ENCODE data around the gene SEC63.
A peak's percentile ranks its signal among the peaks of the same experiment; 100 is the strongest.
"Not testable (repeated sequence)": the region's sequence is repeated elsewhere in the genome, so short reads cannot be mapped to it uniquely, and the experiment has no call there.

The SEC63 gene

DNA sequence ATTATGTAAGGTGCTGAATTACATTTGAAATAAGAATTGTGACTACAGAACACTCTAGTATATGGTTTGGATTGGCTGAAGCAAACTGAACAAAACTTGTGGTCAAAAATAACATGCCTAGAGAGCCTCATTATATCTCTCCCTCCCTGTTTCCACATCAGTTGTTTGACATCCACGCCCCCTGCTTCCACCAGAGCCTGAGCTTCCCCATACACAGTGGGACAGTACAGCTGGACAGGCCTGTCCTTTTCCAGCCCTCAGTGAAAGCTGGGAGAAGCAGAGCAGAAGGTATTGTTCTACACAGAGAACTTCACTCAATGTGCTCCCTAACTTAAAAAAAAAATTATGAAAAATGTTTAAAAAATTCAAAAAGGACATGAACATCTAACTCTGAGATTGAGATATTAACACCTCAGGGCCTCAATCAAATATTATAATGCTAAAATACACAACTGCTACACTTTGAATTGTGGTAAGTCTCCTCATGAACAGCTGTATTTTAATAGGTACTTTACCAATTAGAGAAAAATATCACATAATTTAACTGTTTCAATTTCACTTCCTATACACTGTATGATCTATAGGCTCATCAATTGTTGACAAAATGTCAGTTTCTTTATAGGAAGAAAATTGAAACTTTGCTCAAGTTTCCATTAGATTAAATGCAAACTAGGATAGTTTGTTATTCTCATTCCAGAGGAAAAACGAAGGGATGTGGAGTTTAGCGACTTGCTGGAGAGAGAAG, 89.0 kb downstream of the SEC63 start:
- H3K4me3 ChIP-seq: no peak overlapping the region
- H3K27ac ChIP-seq: no peak overlapping the region

DNA sequence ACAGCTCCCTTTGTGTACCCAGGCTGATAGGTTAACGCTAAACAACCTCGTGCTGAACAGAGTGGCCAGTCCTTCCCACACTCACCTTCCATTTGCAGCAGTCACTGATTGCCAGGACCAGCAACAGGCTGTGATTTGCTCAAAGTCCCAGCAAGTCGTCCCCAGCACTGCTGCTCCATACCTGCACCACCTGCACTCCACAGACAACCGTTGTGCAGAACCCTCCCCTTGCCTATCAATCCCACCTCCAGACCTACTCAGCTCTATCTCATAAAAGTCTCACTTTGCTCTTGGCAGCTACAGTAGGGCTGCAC, 90.7 kb downstream of the SEC63 start:
- no peak overlapping the region for H3K4me3 ChIP-seq
- H3K27ac ChIP-seq: no peak overlapping the region

DNA sequence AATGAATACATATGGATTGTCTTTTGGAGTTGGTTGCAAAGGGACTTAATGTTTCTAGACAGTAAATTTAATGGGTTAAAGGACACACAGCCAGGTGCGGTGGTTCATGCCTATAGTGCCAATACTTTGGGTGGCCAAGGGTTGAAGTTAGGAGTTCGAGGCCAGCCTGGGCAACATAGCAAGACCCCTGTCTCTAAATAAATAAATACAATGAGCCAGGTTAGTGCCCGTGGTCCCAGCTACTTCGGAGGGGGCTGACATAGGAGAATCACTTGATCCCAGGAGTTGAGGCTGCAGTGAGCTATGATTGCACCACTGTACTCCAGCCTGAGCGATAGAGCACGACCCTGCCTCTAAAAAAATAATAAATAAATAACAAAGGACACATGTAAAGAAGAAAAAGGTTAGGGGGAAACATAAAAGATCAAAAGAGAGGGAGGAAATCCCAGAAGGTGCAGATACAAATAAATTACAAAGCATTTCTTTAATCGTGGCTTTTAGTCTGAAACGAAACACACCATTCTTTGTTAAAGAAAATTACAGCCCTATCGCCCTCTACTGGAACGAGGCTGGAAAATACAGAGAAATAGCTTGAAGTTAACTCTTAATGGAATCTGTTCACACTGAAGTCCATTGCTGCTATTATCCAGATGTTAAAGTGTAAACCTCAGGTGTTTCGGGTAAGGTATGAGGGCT, 91.3 kb downstream of the SEC63 start:
- no peak overlapping the region for H3K4me3 ChIP-seq
- no peak overlapping the region for H3K27ac ChIP-seq

DNA sequence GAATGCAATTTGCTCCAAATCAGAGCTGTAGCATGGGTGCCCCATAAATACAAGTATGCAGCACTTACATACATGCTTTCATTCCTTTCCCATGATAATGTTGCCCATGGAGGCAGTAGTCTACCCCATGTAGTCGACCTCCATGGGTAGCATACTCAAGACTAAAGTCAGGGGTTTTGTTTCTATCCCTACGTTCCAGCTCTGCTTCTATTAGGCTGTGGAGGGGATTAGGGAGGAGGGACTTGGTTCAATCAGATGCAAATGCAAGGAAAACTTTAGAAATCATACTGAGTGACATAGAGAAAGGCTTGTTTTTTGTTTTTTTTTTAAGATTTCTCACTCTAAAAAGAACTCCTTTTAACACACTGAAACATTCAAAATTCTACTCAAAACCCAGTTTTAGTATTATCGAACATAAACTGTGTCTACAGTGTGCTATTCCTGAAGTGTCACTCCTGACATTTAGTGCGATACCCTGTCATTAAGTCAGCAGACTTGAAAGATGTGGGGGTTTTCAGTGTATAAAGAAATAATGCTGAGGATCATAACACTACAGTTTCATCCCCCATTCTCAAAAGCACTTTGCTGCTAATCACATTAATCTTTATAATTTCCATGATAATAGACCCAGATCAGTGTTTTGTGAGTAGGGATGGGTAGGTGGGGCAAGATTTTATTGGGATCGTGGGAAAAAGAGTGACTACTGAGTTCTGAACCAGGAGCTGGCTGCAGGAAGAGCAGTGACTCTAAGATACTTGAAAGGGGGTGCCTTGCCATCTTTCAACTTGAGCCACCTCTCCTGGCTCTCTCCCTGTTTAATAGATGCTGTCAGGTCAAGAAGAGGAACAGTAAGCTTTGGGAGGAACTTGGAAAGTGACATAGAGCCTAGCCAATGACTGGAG, 93.5 kb downstream of the SEC63 start:
- H3K27ac ChIP-seq: no peak overlapping the region
- H3K4me3 ChIP-seq: no peak overlapping the region

DNA sequence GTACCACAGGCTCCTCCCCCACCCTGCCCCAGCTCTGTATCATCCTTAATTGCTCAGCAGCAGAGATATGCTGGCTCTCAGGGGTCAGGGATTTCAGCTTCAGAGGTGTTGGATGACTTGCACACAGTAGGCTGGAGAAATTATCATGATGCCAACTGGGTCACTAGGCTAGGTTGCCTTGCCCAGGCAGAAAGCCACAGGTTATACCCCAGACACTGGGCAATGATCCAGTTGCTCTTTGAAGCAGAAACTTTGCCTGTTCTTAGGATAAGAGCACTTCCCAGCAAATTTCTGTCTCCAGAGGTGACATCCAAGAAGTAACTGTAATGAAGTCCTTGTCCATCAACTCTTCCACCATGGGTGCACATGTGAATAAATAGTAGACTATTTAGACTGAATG, 95.6 kb downstream of the SEC63 start:
- Histone ChIP-seq H3K4me3 (no peak overlapping the region), H3K27ac (no peak overlapping the region)

DNA sequence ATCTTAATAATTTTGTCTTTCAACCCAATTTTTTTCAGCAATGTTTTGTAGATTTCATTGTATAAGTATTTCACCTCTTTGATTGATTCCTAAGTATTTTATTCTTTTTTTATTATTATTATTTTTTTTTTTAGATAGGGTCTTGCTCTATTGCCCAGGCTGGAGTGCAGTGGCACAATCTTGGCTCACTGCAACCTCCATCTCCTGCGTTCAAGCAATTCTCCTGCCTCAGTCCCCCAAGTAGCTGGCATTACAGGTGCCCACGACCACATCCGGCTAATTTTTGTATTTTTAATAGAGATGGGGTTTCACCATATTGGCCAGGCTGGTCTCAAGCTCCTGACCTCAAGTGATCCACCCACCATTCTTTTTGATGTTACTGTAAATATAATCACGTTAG, 97.0 kb downstream of the SEC63 start:
- not testable (repeated sequence) for H3K27ac ChIP-seq, H3K4me3 ChIP-seq

DNA sequence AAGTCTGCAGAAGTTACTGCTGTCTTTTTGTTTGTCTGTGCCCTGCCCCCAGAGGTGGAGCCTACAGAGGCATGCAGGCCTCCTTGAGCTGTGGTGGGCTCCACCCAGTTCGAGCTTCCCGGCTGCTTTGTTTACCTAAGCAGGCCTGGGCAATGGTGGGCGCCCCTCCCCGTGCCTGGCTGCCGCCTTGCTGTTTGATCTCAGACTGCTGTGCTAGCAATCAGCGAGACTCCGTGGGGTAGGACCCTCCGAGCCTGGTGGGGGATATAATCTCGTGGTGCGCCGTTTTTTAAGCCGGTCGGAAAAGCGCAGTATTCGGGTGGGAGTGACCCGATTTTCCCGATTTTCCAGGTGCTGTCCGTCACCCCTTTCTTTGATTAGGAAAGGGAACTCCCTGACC, 97.9 kb downstream of the SEC63 start:
- H3K4me3 ChIP-seq: peak overlapping the region in 1 of 7 experiments; percentile 24

DNA sequence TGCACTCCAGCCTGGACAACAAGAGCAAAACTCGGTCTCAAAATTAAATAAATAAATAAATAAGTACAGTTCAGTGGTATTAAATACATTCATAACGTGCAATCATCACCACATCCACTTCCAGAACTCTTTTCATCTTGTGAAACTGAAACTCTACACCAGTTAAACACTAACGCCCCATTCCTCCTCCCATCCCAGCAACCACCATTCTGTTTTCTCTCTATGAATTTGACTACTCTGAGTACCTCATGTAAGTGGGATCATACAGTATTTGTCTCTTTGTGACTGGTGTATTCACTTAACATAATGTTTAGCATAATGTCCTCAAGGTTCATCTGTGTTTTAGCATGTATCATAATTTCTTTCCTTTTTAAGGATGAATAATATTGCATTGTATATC, 104.8 kb downstream of the SEC63 start:
- Histone ChIP-seq H3K4me3 (no peak overlapping the region), H3K27ac (no peak overlapping the region)

More for the DNA sequence above, 97.9 kb downstream of the SEC63 start:
- not testable (repeated sequence) for H3K27ac ChIP-seq

DNA sequence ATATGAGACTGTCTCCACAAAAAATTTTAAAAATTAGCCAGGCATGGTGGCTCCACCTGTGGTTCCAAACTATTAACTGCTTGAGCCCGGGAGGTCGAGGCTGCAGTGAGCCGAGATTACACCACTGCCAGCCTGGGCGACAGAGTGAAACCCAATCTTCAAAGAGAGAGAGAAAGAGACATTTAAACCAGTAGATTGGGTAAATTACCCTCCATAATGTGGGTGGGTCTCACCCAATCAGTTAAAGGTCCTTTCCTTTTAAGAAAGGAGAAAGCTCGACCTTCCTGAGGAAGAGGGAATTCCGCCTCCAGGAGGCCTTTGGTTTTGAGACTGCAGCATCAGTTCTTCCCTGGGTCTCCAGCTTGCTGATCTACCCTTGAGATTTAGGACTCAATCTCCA, 108.7 kb downstream of the SEC63 start:
- H3K27ac ChIP-seq: no peak overlapping the region
- H3K4me3 ChIP-seq: no peak overlapping the region

DNA sequence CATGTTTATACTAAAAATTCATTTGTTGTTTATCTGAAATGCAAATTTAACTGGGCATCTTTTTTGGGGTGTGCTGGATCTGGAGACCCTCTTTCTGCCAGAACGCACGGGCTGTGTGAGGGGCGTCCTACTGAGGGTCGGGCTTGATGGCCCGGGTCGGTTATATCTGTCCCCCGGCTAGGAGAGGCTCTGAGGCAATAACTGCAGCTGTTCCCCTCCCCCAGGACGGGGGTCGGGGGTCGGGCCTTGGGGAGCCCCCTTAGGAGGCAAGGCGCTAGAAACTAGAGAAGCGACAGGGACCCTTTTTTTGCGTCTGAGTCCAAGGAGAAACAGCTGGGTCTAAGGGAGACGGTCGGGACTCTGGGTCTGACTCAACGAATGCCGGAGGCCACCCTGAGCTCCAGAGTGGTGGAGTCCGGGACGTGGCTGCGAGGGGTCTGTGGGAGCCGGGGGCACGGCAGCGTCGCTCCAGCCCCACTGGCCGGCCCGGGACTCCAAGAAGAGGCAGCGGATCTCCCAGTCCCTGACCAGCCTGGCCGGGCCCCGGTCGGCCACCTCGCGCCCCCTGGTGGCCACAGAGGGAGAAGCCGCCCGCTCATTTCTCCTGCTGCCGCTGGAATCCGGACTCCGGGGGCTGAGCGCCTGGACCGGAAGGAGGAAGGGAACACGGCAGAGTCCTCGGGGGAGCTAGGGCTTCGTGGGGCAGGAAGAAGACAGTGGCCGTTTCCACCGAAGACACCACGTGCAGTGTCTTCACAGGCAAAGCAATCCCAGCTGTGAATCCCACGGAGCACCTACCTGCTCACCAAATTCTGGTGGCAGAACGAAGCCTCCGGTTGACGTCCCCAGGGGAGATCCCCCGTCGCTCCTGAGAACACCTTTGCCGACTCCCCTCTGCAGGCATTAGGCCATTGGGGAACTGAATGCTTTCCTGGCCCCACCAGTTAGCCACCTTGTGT, 109.9 kb downstream of the SEC63 start:
- H3K4me3 ChIP-seq: peak overlapping the region; percentile 1 to 36 (median 22)

DNA sequence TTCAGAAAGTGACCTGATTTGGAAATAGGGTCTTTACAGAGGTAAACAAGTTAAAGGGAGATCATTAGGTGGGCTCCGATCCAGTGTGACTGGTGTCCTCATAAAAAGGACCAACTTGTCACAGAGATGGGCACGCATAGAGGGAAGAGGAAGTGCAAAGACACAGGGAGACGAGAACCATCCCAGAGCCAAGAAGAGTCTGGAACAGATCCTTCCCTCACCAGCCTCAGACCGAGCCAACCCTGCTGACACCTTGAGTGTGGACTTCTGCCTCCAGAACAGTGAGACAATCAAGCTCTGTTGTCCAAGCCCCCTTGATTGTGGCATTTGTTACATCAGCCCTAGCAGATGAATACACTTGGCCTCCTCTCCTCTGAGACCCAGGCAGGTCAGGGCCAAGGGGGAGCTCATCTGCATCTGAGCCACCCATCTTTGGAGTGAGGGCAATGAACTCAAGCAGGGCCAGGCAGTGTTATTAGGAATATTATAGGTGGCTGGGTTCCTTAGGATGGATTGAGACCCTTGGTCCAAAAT, 111.7 kb downstream of the SEC63 start:
- no peak overlapping the region for H3K4me3 ChIP-seq
- no peak overlapping the region for H3K27ac ChIP-seq

More for the DNA sequence above, 109.9 kb downstream of the SEC63 start:
- peak overlapping the region in 2 of 21 experiments; percentile 37 to 57 for H3K27ac ChIP-seq

DNA sequence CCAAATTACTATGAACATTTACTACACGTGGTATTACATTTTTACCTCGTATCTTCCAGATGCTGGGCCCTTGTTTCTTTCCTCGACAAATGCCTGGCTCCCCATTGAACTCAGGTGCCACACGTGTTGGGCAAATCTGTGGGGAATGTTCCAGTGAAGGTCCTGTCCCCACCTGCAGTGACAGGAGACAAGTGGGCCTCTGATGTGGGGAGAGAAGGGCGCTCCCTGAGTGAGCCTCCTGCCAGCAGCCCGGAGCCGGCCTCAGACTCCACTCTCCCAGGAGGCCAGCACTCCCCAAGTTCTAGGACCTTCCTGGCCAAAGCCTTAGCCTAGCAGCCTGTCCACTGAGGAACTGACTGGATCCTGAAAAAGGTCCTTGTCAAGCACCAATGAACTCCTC, 112.2 kb downstream of the SEC63 start:
- Histone ChIP-seq H3K27ac (no peak overlapping the region), H3K4me3 (no peak overlapping the region)

DNA sequence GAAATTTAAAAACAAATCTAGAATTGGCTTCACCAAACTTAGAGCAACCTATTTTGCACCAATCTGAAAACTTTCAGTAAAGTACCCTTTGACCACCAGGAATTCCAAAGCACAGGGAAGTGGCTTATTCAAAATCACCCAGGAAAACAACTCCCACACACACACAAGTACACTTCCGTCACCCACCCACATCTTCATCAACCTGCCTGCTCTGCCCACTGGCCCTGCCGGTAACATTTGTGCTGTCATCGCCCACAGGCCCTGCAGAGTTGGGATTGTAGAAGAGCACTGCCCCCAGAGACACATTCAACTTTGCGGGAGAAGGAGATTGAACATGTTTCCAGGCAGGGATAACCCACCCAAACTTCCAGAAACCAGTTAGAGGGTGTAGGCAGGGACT, 114.6 kb downstream of the SEC63 start:
- Histone ChIP-seq H3K27ac (no peak overlapping the region), H3K4me3 (no peak overlapping the region)

DNA sequence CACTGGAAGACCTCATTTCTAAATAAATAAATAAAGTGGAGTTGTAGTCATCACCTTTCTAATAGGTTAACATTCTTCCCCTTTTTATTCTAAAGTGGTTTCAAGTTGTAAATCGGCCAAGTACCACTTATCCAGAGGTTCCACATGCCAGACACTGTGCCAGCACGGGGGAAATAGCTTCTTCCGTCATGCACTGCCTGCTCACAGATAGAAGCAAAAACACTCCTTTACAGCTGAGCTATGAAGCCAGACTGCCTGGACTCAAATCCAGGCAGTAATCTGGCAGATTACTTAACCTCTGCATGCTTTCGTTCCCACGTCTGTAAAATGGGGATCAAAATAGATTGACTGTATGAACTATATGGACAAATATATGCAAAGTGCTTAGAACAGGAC, 116.7 kb downstream of the SEC63 start:
- no peak overlapping the region for H3K4me3 ChIP-seq
- H3K27ac ChIP-seq: no peak overlapping the region

DNA sequence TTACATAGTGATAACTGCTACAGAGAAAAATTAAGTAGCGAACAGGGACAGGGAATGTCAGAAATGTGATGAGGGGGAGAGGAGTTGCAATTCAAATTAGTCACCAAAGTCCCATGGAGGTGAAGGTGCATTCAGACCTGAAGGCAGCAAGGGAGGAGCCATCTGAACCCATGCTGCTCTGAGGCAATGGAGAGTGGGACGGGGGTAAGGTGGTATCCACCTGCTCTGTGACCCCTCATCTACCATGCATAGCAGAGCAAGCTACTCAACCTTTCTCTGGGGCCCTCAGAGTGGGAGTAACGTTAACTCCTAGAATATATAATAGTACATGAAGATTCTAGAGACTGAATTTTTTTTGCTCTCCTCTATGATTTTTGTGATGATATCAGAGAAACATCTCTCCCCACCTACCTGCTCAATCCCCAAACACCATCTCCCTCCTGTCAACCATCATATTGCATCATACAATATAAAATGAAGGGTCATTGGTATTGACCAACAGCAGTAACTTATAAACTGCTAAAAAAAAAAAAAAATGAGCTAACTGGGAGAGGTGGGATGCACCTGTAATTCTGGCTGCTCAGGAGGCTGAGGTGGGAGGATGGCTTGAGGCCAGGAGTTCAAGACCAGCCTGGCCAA, 117.3 kb downstream of the SEC63 start:
- H3K27ac ChIP-seq: no peak overlapping the region

DNA sequence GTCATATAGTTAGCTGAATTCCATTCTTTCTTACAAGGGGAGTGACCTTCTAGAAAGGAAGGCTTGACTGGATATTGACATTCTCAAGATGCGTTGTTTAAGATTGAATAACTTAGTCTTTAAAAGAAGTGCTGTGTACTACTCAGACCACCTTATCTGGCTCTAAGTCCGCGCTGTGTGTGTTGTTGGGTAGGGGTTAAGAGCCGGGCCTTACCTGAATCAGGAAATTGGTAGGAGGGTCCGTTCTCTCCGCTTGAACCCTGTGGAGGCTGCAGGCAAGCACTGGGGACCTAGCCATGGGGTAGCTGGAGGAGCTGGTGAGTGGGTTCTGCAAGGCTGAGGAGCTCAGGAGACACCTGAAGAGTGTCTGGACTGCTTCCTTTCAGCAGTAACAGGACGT, 124.9 kb downstream of the SEC63 start:
- no peak overlapping the region for H3K4me3 ChIP-seq

More for the DNA sequence above, 117.3 kb downstream of the SEC63 start:
- H3K4me3 ChIP-seq: no peak overlapping the region

DNA sequence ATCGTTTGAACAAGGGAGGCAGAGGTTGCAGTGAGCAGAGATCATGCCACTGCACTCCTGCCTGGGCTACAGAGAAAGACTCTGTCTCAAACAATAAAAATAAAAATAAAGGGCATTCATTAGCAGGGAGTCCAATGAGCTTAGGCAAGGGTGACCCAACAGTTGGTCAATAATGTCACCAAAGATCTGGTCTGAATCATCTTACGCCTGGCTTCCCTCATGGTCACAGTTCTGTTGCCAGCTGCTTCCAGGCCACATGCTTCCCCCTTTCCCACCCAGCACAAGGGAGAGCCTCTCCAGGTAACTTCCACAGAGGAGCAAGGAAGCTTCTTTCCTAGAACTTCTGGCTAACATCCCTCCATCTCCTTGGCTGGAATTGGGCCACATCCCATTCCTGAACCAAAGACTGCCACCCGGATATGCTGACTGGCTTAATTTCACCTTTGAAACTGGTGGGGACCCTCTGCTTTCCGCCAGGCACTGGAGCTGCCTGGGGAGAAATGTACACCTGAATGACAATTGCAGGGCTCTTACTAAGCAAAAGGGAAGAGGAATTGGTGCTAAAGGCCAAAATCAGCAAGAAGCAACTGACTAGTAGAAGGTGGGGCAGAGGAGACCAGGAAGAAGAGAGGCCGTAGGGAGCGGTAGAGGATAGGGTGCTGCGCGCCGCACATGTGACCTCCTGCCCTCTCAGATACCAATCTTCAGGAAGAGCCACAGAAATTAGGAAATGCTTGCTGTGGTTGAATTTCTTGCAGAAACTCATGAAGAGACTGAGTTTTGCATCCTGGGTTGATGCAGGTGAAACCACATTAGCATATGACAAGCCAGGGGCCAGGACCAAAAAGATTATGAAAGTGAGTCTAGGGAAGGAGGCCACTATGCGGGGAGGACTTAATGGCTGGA, 125.6 kb downstream of the SEC63 start:
- H3K4me3 ChIP-seq: no peak overlapping the region

More for the DNA sequence above, 124.9 kb downstream of the SEC63 start:
- no peak overlapping the region for H3K27ac ChIP-seq

DNA sequence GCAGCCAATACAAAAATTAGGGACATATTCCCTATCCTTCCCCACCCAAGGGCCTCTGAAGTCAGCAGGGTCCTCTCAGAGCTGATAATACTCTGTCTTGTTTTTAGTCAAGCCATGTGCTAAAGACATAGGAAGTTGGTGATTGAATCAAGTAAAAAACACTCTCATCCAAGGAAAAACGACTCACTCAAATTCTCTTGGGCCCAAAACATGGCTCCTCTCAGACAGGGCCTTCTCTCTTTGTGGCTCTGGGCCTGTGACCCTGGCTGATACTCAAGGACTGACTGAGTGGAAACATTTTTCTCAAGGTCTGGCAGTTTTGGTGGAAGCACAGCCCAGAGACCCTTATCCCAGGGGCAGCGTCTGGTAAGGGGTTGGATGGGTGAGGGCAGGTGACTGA, 127.9 kb downstream of the SEC63 start:
- Histone ChIP-seq H3K4me3 (no peak overlapping the region), H3K27ac (no peak overlapping the region)

More for the DNA sequence above, 125.6 kb downstream of the SEC63 start:
- no peak overlapping the region for H3K27ac ChIP-seq
